Sigmoid colon (tissue), 7 donors: Measurements from ENCODE around the gene PLSCR4. TPM values are rescaled to one million over a fixed set of nuclear protein-coding genes. Genes with fewer than 3 reads are reported as not detected.

Experiments
- DNase-seq: peaks from one replicate; pipeline ENCODE4 v3.0.0-alpha.2; 2019
- H3K27ac ChIP-seq, 4 donors: fragments of 200-600 bp; sonication (generic); one replicate each; pipeline ENCODE4 v1.5.1; 2016 to 2019; ENCODE audit warnings: mild to moderate bottlenecking in 1 of 4
- H3K27me3 ChIP-seq, 3 donors: fragments of 200-600 bp; sonication (generic); one replicate each; pipeline ENCODE4 v1.5.1; 2019; ENCODE audit warnings: mild to moderate bottlenecking in 1 of 3
- H3K36me3 ChIP-seq, 4 donors: fragments of 200-600 bp; sonication (generic); one replicate each; pipeline ENCODE4 v1.5.1; 2016 to 2019
- H3K4me1 ChIP-seq, 4 donors: fragments of 200-600 bp; sonication (generic); one replicate each; pipeline ENCODE4 v1.5.1; 2017 to 2019
- H3K4me3 ChIP-seq, 4 donors: fragments of 200-600 bp; sonication (generic); one replicate each; pipeline ENCODE4 v1.5.1; 2017 to 2019; ENCODE audit warnings: mild to moderate bottlenecking in 2 of 4, moderate library complexity in 1 of 4
- H3K9me3 ChIP-seq, 4 donors: fragments of 200-600 bp in 3 of 4; sonication (generic) in 3 of 4; one replicate each; pipeline versions ENCODE4 v1.5.1 to v1.6.1; 2013 to 2019
- CTCF ChIP-seq, 4 experiments: fragments of 450-650 bp in 3 of 4; fragments of 200-600 bp in 1 of 4; IDR thresholded peaks; one replicate each; pipeline ENCODE4 v1.5.1; 2016 to 2019; ENCODE audit warnings: antibody characterized with exemption in 4 of 4, mild to moderate bottlenecking in 3 of 4, moderate library complexity in 2 of 4
- EP300 ChIP-seq, 4 donors: sonication (generic); formaldehyde crosslinking; IDR thresholded peaks; one replicate each; pipeline ENCODE4 v1.6.1; 2017; ENCODE audit warnings: antibody characterized with exemption in 4 of 4
- POLR2A ChIP-seq, 2 donors: fragments of 450-650 bp; IDR thresholded peaks; one replicate each; pipeline ENCODE4 v1.6.1; 2016; ENCODE audit warnings: antibody characterized with exemption in 2 of 2, mild to moderate bottlenecking in 2 of 2, moderate library complexity in 2 of 2
- POLR2AphosphoS5 ChIP-seq, 4 donors: sonication (generic); formaldehyde crosslinking; IDR thresholded peaks; one replicate each; pipeline ENCODE4 v1.6.1; 2017; ENCODE audit warnings: antibody characterized with exemption in 4 of 4
- WGBS, 2 donors: extraction: QIAGEN DNeasy Blood & Tissue Kit; methylation state at CpG; one replicate each; pipeline ENCODE4 v1.1.7; 2013; 5-methylcytosine and 5-hydroxymethylcytosine counted together
- intact Hi-C: fragments of 100-400 bp; cut with DNase I; formaldehyde crosslinking; loops from one replicate; pipeline ENCODE4 v1.15.1; 2023
- polyA plus RNA-seq, 3 donors: library from polyadenylated mRNA; stranded (reverse); fragments of 200-250 nt; gene quantifications; one replicate each; pipeline ENCODE4 v1.2.3, GENCODE V29; 2013
- total RNA-seq, 4 donors: library from RNA; depleted of rRNA; stranded (reverse); fragments of >200 nt; gene quantifications; one replicate each; pipeline ENCODE4 v1.1.0, GENCODE V29; 2016
- donor health status: healthy with polysubstance abuse.
- donor health status: Bipolar disorder and iron deficiency.
- donor health status: healthy.

Gene PLSCR4
- total and polyA plus RNA-seq, 7 donors = 17.5 to 67.4 (median 53.5) TPM

- Histone ChIP-seq H3K36me3 (no peaks in the 10 kb centered on the region), H3K4me3 (no peak overlapping the region), H3K27me3 (no peaks in the 10 kb centered on the region), H3K4me1 (peaks cover 0 to 5% (median 2%) of the 10 kb centered on the region in 4 donors), H3K27ac (no peak overlapping the region), H3K9me3 (no peaks in the 10 kb centered on the region)
- WGBS, 2 donors = 84 to 88% methylated on average over 4 of the region's 4 CpGs
- TF ChIP-seq CTCF (IDR thresholded peaks at IDR 0.05) (no peak), POLR2A (IDR thresholded peaks at IDR 0.05) (no peak), POLR2AphosphoS5 (IDR thresholded peaks at IDR 0.05) (no peak), EP300 (IDR thresholded peaks at IDR 0.05) (no peak)
- intact Hi-C loops = no loop called here
- no peak for DNase-seq
Observed at GRCh38 chr3:146269271-146269670, 18.4 kb upstream of the PLSCR4 start.

- no peaks in the 10 kb centered on the region for H3K9me3 ChIP-seq
- 92% methylated on average over 6 of the region's 6 CpGs for WGBS, 2 donors
- no peaks in the 10 kb centered on the region for H3K4me1 ChIP-seq
- no peak overlapping the region for H3K27ac ChIP-seq
- intact Hi-C loops = no loop called here
- no peaks in the 10 kb centered on the region for H3K36me3 ChIP-seq
- H3K4me3 ChIP-seq = no peak overlapping the region
- no peaks in the 10 kb centered on the region for H3K27me3 ChIP-seq
- TF ChIP-seq POLR2A (IDR thresholded peaks at IDR 0.05) (no peak), CTCF (IDR thresholded peaks at IDR 0.05) (no peak), EP300 (IDR thresholded peaks at IDR 0.05) (no peak), POLR2AphosphoS5 (IDR thresholded peaks at IDR 0.05) (no peak)
- DNase-seq = no peak
Observed at GRCh38 chr3:146268535-146269219, 17.8 kb upstream of the PLSCR4 start.

GRCh38 chr3:146265720-146266119 lies 14.8 kb upstream of the PLSCR4 start:
- no peaks in the 10 kb centered on the region for H3K9me3 ChIP-seq
- H3K36me3 ChIP-seq = no peaks in the 10 kb centered on the region
- no peak overlapping the region for H3K4me3 ChIP-seq
- no peaks in the 10 kb centered on the region for H3K4me1 ChIP-seq
- no peaks in the 10 kb centered on the region for H3K27me3 ChIP-seq
- H3K27ac ChIP-seq = no peak overlapping the region
- TF ChIP-seq POLR2A (IDR thresholded peaks at IDR 0.05) (no peak), POLR2AphosphoS5 (IDR thresholded peaks at IDR 0.05) (no peak), EP300 (IDR thresholded peaks at IDR 0.05) (no peak), CTCF (IDR thresholded peaks at IDR 0.05) (no peak)
- 47 to 71% methylated on average over 1 of the region's 1 CpG for WGBS, 2 donors
- no peak for DNase-seq
- intact Hi-C loops = no loop called here

GRCh38 chr3:146262371-146263110 lies 11.6 kb upstream of the PLSCR4 start:
- Histone ChIP-seq H3K36me3 (no peaks in the 10 kb centered on the region), H3K9me3 (no peaks in the 10 kb centered on the region), H3K27me3 (no peaks in the 10 kb centered on the region), H3K4me1 (no peaks in the 10 kb centered on the region), H3K27ac (no peak overlapping the region), H3K4me3 (no peak overlapping the region)
- intact Hi-C loops = no loop called here
- TF ChIP-seq POLR2AphosphoS5 (IDR thresholded peaks at IDR 0.05) (no peak), EP300 (IDR thresholded peaks at IDR 0.05) (no peak), CTCF (IDR thresholded peaks at IDR 0.05) (no peak), POLR2A (IDR thresholded peaks at IDR 0.05) (no peak)
- 68 to 80% methylated on average over 2 of the region's 2 CpGs for WGBS, 2 donors
- DNase-seq = no peak
